Left hindlimb (tissue), 1 donor: ENCODE data around the gene MPDU1.

ENCODE experiments used
- DNase-seq: peaks from one replicate; pipeline ENCODE4 v3.0.0-alpha.2; 2018

The MPDU1 gene

DNA sequence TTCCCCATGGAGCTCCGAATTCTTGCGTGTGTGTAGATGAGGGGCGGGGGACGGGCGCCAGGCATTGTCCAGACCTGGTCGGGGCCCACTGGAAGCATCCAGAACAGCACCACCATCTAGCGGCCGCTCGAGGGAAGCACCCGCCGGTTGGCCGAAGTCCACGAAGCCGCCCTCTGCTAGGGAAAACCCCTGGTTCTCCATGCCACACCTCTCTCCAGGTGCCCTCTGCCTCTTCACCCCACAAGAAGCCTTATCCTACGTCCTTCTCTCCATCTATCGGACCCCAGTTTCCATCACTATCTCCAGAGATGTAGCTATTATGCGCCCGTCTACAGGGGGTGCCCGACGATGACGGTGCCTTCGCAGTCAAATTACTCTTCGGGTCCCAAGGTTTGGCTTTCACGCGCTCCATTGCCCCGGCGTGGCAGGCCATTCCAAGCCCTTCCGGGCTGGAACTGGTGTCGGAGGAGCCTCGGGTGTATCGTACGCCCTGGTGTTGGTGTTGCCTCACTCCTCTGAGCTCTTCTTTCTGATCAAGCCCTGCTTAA, 22.6 kb upstream of the MPDU1 start:
- peak; percentile 92 for DNase-seq

DNA sequence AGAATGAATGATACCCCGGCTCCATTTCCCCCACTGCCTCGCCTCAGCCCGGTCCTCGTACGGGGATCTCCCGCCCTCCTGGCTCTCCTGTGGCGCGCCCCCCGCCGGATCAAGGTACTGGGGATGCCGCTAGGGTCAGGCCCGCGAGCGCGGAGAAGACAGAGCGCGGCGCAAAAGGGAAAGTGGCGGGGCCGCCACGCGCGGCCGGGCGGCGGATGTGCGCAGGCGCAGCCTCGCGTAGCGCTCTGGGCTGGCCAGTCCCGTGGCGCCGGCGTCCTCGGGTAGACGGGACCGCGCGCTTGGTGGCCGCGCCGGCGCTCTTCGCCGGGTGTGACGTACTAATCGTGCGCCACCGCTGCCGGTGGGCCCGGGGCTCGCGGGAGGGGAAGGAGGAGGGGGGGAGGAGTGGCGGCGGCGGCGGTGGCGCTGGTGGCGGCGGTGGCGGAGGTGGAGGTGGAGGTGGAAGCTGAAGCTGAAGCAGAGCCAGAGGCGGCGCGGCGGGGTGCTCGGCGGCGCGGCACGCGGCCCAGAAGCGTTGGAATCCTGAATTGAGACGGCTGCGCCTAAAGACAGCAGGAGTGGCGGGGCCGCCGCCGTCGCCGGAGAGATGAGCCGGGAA, 22.0 kb upstream of the MPDU1 start, which contains the start of gene SENP3:
SENP3 (plus strand) TSS at position 331 of the 619 bp plus-strand sequence. CDS start 1,158 bp downstream, outside the sequence.
- DNase-seq = peak; percentile 93

DNA sequence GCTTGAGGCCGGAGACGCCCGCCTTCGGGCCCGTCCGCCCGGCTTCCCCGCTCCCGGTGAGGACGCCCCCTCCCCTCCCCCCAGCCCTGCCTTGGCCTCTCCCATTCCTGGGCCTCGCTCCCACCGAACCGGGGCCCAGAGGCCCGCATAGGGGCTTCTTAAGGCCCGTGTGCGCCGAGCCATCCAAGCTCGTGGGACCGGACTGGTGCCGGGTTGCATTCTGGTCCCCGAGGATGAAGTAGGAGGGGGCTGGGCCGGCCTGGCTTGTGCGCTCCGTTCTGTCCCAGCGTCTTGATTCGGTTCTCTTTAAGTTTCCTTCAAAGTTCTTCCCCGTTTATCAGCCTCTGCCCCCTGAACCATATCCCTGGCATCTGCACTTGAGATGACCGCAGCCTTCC, 21.4 kb upstream of the MPDU1 start:
- no peak for DNase-seq

DNA sequence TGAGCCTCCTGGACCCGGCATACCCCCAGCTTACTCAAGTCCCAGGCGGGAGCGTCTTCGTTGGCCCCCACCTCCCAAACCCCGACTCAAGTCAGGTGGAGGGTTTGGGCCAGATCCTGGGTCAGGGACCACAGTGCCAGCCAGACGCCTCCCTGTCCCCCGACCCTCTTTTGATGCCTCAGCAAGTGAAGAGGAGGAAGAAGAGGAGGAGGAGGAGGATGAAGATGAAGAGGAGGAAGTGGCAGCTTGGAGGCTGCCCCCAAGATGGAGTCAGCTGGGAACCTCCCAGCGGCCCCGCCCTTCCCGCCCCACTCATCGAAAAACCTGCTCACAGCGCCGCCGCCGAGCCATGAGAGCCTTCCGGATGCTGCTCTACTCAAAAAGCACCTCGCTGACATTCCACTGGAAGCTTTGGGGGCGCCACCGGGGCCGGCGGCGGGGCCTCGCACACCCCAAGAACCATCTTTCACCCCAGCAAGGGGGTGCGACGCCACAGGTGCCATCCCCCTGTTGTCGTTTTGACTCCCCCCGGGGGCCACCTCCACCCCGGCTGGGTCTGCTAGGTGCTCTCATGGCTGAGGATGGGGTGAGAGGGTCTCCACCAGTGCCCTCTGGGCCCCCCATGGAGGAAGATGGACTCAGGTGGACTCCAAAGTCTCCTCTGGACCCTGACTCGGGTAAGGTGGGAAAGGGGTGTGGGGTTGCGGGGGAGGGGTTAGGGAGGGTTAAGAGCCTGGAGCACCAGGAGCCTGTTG, 20.4 kb upstream of the MPDU1 start:
- no peak for DNase-seq

DNA sequence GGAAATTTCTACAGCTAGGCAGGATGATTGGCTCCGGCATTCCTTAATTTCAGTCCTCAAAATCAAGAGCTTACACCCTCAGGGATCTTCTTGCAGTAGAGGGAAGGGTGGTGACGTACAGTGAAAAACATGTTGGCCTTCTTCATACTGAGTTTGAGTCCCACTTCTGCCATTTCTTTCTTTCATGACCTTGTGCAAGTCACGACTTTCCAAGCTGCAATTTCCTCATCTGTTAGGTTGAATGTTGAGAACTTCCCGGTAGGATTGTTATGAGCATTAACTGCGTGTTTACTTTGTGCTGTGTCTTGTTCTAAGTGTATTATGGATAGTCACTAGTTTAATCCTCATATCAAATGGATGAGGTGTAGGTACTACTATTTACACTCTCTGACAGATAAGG, 14.1 kb upstream of the MPDU1 start:
- no peak for DNase-seq

DNA sequence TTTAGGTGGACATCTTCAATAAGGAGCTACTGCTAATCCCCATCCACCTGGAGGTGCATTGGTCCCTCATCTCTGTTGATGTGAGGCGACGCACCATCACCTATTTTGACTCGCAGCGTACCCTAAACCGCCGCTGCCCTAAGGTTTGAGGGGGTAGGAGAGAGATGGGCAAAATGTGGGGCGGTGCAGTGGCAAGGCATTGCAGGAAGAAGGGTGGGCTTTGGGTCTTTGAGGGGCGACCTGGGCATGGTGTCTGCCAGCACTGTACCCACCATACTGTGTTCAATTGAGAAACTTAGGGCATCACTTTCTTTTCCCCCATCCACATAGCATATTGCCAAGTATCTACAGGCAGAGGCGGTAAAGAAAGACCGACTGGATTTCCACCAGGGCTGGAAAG, 13.3 kb upstream of the MPDU1 start:
- no peak for DNase-seq

DNA sequence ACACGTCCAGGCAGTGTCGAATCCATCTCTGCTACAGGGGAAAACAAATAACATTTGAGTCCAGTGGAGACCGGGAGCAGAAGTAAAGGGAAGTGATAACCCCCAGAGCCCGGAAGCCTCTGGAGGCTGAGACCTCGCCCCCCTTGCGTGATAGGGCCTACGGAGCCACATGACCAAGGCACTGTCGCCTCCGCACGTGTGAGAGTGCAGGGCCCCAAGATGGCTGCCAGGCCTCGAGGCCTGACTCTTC, 11.4 kb upstream of the MPDU1 start:
- no peak for DNase-seq

DNA sequence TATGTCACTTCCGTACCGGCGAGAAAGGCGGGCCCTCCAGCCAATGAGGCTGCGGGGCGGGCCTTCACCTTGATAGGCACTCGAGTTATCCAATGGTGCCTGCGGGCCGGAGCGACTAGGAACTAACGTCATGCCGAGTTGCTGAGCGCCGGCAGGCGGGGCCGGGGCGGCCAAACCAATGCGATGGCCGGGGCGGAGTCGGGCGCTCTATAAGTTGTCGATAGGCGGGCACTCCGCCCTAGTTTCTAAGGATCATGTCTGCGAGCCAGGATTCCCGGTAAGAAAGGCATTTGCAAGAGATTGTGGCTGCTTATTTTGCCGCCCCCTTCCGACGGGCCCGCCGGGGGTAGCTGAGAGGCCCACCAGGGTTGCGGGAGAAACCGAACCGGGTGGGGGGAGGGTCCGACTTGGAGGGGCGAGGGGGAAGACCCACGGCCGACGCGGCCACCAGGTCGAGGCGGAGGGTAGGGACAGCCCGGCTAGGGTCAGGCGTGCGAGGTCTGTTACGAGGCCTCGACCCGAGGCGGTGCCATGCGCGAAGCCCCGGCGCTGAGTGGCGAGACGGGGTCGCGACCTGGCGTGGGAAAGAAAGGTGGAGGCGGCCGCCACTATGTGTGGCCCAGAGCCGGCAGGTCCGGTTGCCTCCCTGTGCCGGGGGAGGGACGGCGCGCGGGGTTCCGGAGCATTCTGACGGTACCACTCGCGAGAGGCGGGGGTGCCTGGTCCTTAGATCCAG, 10.9 kb upstream of the MPDU1 start:
- DNase-seq = peak; percentile 100

DNA sequence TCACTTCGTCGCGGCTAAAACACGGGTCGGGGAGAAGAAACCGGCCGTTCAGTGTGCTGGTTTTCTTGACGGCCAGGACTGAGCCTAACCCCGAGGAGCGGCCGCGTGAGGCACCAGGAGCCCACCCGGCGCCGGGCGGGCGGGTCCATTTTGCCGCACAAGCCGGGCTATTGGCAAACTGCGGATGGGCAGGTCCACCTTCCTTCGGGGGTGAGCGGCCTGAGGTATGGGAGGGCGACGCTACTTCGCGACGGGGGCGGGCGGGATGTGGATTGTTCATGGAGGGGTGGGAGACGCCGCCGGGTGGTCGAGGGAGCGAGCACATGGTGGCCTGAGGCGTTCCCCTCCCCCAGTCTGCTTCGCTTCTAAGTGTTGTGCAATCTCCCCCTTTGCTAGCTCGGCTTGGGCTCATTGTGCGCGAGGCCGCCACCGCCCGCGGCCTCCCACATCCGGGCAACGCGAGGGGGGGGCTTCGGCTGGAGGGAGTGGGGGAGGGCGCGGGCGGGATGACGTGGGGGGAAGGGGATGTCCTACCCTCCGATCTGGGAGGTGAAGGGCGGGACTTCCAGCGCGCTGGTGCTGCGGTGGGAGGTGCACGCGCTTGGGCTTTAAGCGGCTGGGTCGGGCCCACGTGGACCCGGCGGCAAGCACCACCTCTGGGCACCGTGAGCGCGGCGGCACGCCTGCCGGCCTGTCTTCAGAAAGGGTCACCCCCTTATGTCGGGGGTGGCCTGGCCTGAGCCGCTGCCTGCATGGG, 10.2 kb upstream of the MPDU1 start:
- DNase-seq = peak; percentile 95

DNA sequence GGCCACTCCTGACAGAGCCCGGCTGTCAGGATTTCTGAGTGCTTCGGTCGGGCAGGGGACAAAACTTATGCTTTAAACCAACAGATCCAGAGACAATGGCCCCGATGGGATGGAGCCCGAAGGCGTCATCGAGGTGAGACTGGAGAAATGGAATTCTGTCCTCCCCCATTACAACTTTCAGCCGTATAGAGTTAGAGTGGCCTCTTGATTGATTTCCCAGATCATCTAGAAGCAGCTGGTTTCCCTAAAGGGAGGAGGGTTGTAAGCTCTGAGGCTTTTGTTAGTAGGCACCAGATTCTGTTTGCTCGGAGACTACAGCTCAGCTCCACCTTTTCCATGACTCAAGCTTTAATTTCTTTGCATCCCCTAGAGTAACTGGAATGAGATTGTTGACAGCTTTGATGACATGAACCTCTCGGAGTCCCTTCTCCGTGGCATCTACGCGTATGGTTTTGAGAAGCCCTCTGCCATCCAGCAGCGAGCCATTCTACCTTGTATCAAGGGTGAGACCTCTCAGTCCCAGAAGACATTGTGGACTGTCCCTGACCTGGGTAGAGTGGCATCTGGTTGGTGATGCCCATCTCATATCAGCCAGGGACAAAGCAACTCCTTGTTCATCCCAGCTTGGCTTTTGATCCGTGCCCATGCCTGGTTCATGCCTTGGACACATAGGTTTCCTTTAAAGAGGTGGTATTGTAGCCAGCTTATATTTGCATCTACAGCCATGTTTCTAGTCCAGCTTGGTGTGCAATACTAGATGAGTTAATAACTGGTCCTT, 9.3 kb upstream of the MPDU1 start:
- DNase-seq = no peak

DNA sequence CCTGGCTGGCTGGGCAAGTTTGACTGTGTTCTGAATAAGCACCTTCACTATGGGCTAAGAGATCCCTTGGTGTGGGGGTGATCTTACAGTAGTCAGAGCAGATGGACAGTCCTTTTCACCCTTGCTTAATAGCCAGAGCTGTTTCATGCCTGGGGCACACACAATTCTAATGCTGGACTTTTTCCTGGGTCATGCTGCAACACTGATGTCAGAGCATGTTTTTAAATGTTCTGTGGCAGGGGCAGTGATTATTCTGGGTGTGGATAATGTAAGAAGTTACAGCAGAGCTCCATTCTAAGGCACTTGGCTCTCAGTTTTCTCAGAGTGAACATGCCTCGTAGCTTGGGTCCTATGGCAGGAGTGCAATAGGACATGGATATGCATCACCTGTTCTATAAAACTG, 8.2 kb upstream of the MPDU1 start:
- DNase-seq = no peak

DNA sequence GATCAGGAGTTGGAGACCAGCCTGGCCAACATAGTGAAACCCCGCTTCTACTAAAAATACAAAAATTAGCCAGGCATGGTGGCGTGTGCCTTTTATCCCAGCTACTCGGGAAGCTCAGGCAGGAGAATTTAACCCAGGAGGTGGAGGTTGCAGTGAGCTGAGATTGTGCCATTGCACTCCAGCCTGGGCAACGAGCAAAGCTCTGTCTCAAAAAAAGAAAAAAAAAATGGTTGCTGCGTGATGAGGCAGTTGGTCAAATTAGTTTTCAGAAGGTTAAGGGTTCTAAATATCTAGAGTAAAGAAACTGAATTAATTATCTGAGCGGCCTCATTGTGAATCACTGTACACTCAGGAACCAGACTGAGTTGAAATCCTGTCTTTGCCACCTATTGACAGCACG, 7.7 kb upstream of the MPDU1 start:
- no peak for DNase-seq

DNA sequence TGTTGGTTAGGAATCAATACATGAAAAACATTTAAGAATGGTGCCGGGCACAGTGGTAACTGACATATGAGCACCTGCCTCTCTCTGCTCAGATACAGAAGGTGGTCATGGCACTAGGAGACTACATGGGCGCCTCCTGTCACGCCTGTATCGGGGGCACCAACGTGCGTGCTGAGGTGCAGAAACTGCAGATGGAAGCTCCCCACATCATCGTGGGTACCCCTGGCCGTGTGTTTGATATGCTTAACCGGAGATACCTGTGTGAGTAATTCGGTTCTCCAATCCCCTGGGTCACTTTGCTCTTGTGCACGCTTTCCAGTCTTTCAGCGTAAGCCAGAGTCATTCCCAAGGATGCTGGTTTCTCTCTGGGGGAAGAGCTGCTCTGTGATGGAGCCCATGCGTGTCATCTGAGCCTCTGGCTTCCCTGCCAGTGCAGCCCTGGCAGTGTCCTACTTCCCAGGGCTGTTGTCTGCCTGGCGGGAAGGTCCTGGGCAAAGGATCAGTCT, 7.2 kb upstream of the MPDU1 start:
- DNase-seq = no peak

DNA sequence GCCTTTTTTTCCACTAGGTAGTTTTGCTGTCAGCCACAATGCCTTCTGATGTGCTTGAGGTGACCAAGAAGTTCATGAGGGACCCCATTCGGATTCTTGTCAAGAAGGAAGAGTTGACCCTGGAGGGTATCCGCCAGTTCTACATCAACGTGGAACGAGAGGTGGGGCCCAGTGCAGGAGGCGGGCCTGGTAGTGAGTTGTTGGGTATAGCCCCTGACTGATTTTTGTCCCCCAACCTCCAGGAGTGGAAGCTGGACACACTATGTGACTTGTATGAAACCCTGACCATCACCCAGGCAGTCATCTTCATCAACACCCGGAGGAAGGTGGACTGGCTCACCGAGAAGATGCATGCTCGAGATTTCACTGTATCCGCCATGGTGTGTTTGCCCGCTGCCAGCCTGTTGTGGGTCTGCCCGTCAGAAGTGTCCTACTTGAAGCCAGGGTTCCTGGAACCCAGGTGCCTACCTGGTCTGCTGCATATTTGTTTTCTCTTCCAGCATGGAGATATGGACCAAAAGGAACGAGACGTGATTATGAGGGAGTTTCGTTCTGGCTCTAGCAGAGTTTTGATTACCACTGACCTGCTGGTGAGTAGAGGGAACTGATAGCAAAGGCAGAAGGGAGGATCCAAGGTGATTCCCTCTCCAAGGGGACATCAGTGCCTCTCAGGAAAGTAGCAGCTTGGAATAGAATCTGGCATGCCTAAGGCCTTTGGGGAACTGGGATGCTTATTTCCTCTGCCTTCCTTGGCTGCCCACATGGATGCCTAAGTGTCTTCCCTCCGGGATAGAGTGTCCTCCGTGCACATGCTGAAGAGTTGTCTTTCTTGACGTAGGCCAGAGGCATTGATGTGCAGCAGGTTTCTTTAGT, 6.1 kb upstream of the MPDU1 start:
- no peak for DNase-seq

DNA sequence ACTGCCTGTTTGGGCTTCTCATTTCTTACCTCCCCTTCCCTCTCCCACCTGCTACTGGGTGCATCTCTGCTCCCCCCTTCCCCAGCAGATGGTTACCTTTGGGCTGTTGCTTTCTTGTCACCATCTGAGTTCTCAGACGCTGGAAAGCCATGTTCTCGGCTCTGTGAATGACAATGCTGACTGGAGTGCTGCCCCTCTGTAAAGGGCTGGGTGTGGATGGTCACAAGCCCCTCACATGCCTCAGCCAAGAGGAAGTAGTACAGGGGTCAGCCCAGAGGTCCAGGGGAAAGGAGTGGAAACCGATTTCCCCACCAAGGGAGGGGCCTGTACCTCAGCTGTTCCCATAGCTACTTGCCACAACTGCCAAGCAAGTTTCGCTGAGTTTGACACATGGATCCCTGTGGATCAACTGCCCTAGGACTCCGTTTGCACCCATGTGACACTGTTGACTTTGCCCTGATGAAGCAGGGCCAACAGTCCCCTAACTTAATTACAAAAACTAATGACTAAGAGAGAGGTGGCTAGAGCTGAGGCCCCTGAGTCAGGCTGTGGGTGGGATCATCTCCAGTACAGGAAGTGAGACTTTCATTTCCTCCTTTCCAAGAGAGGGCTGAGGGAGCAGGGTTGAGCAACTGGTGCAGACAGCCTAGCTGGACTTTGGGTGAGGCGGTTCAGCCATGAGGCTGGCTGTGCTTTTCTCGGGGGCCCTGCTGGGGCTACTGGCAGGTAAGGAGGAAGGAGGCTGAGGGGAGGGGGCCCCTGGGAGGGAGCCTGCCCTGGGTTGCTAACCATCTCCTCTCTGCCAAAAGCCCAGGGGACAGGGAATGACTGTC, 4.4 kb upstream of the MPDU1 start, which contains the start of gene CD68:
CD68 (plus strand) TSS at position 638 of the 833 bp plus-strand sequence; CDS start at position 678, 40 bp downstream.
- peak; percentile 63 for DNase-seq

DNA sequence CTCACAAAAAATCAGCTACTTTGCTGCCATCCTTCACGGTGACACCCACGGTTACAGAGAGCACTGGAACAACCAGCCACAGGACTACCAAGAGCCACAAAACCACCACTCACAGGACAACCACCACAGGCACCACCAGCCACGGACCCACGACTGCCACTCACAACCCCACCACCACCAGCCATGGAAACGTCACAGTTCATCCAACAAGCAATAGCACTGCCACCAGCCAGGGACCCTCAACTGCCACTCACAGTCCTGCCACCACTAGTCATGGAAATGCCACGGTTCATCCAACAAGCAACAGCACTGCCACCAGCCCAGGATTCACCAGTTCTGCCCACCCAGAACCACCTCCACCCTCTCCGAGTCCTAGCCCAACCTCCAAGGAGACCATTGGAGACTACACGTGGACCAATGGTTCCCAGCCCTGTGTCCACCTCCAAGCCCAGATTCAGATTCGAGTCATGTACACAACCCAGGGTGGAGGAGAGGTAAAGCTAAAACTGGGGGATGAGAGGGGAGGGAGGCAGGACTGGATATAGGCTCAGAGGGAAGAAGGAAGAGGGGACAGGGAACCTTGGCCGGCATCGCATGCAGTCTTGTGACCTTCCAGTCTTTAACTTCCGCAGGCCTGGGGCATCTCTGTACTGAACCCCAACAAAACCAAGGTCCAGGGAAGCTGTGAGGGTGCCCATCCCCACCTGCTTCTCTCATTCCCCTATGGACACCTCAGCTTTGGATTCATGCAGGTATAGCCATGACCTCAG, 3.6 kb upstream of the MPDU1 start:
- DNase-seq = no peak

DNA sequence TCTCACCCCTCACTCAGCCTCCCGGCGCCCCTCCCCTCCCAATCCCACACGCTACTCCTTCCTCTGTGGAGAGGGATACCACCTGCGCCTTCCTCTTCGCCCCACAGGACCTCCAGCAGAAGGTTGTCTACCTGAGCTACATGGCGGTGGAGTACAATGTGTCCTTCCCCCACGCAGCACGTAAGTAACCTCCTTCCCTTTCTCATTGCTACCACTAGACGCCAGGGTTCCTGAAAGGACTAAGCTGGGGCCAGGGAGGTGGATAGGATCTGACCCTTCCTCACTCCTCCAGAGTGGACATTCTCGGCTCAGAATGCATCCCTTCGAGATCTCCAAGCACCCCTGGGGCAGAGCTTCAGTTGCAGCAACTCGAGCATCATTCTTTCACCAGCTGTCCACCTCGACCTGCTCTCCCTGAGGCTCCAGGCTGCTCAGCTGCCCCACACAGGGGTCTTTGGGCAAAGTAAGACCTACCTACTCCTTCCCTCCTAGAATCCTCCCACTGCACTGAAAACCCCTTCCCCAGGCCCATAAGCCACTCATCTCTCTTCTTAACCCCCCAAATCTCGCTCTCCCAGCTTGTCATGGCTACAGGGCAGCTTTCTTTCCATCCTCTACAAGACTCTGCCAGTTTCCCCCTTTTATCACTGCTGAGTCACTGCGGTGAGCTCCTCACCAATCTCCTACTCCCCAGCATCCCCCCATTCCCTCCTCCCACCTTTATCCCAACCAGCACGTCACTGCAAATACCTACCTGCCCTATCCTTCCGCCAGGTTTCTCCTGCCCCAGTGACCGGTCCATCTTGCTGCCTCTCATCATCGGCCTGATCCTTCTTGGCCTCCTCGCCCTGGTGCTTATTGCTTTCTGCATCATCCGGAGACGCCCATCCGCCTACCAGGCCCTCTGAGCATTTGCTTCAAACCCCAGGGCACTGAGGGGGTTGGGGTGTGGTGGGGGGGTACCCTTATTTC, 2.8 kb upstream of the MPDU1 start:
- no peak for DNase-seq
